Lower leg skin (tissue), 3 donors: ENCODE measurements around the gene PPP1R12C.

Source experiments
- CTCF ChIP-seq, 3 donors: fragments of 450-650 bp; IDR thresholded peaks; one replicate each; pipeline ENCODE4 v1.5.1; 2016; ENCODE audit warnings: antibody characterized with exemption in 3 of 3, mild to moderate bottlenecking in 3 of 3, moderate library complexity in 2 of 3
- POLR2A ChIP-seq, 2 donors: fragments of 450-650 bp; IDR thresholded peaks; one replicate each; pipeline ENCODE4 v1.6.1; 2016 to 2017; ENCODE audit warnings: antibody characterized with exemption in 2 of 2, mild to moderate bottlenecking in 1 of 2, moderate library complexity in 1 of 2

- TF ChIP-seq CTCF (IDR thresholded peaks at IDR 0.05), result no peak
- no peak for TF ChIP-seq POLR2A (IDR thresholded peaks at IDR 0.05)
Measured at GRCh38 chr19:55068950-55069864, 48.2 kb downstream of the PPP1R12C start.
